Measurements from ENCODE around the gene TSFM.
"Not testable (repeated sequence)": the region's sequence is repeated elsewhere in the genome, so short reads cannot be mapped to it uniquely, and the experiment has no call there.

Gene TSFM

GRCh38 chr12:57765698-57766463 is 16.7 kb upstream of the TSFM start:
- H3K27me3 ChIP-seq (ENCODE audit: insufficient read depth, low read length) = peaks cover 59% of the 10 kb centered on the region
- H3K4me1 ChIP-seq (ENCODE audit: insufficient read depth, low read length) = peaks cover 10% of the 10 kb centered on the region
- peaks cover 31% of the 10 kb centered on the region for H3K36me3 ChIP-seq (ENCODE audit: insufficient read depth, low read length)
- H3K9me3 ChIP-seq (ENCODE audit: insufficient read depth, low read depth, low read length) = no peaks in the 10 kb centered on the region
- 4% methylated on average over 40 of the region's 40 CpGs for WGBS
- H3K4me3 ChIP-seq (ENCODE audit: low read length) = peak overlapping the region; percentile 56
- H3K9ac ChIP-seq (ENCODE audit: low read depth, low read length) = no peak overlapping the region; the same call in 1 of the 2 replicates
- no peak overlapping the region for H3K27ac ChIP-seq (ENCODE audit: low read depth, low read length)

- Histone ChIP-seq H3K4me1 (ENCODE audit: insufficient read depth, low read length) (peaks cover 15% of the 10 kb centered on the region), H3K27me3 (ENCODE audit: insufficient read depth, low read length) (peaks cover 59% of the 10 kb centered on the region), H3K4me3 (ENCODE audit: low read length) (peak within 1 kb of the TSS; percentile 56), H3K9ac (ENCODE audit: low read depth, low read length) (no peak within 1 kb of the TSS; the same call in 1 of the 2 replicates), H3K27ac (ENCODE audit: low read depth, low read length) (peak within 1 kb of the TSS; percentile 32; the same call in 1 of the 2 replicates), H3K9me3 (ENCODE audit: insufficient read depth, low read depth, low read length) (no peaks in the 10 kb centered on the region), H3K36me3 (ENCODE audit: insufficient read depth, low read length) (peaks cover 33% of the 10 kb centered on the region)
- WGBS = 5% methylated on average over 38 of the region's 38 CpGs
Observed at GRCh38 chr12:57766464-57767304, 15.9 kb upstream of the TSFM start, which contains the start of gene CYP27B1. Gene CYP27B1, minus strand, starts transcription at chr12:57767078. Its CDS starts 37 bp downstream, at chr12:57767041.

GRCh38 chr12:57767305-57767698 is 15.3 kb upstream of the TSFM start:
- peaks cover 55% of the 10 kb centered on the region for H3K27me3 ChIP-seq (ENCODE audit: insufficient read depth, low read length)
- H3K27ac ChIP-seq (ENCODE audit: low read depth, low read length) = peak overlapping the region; percentile 32; the same call in 1 of the 2 replicates
- peaks cover 15% of the 10 kb centered on the region for H3K4me1 ChIP-seq (ENCODE audit: insufficient read depth, low read length)
- H3K4me3 ChIP-seq (ENCODE audit: low read length) = peak overlapping the region; percentile 56; the same call in 1 of the 2 replicates
- H3K9me3 ChIP-seq (ENCODE audit: insufficient read depth, low read depth, low read length) = no peaks in the 10 kb centered on the region
- H3K36me3 ChIP-seq (ENCODE audit: insufficient read depth, low read length) = peaks cover 33% of the 10 kb centered on the region
- H3K9ac ChIP-seq (ENCODE audit: low read depth, low read length) = no peak overlapping the region

- Histone ChIP-seq H3K27me3 (ENCODE audit: insufficient read depth, low read length) (peaks cover 50% of the 10 kb centered on the region), H3K36me3 (ENCODE audit: insufficient read depth, low read length) (peaks cover 33% of the 10 kb centered on the region), H3K4me3 (ENCODE audit: low read length) (no peak overlapping the region), H3K27ac (ENCODE audit: low read depth, low read length) (no peak overlapping the region), H3K9me3 (ENCODE audit: insufficient read depth, low read depth, low read length) (no peaks in the 10 kb centered on the region), H3K4me1 (ENCODE audit: insufficient read depth, low read length) (peaks cover 15% of the 10 kb centered on the region), H3K9ac (ENCODE audit: low read depth, low read length) (no peak overlapping the region)
- WGBS = 92% methylated on average over 3 of the region's 3 CpGs
Observed at GRCh38 chr12:57767876-57768275, 14.7 kb upstream of the TSFM start.

GRCh38 chr12:57769594-57769993 is 13.0 kb upstream of the TSFM start:
- Histone ChIP-seq H3K9ac (ENCODE audit: low read depth, low read length) (no peak overlapping the region), H3K27me3 (ENCODE audit: insufficient read depth, low read length) (peaks cover 43% of the 10 kb centered on the region), H3K4me1 (ENCODE audit: insufficient read depth, low read length) (peaks cover 17% of the 10 kb centered on the region), H3K9me3 (ENCODE audit: insufficient read depth, low read depth, low read length) (no peaks in the 10 kb centered on the region), H3K27ac (ENCODE audit: low read depth, low read length) (no peak overlapping the region), H3K36me3 (ENCODE audit: insufficient read depth, low read length) (peaks cover 33% of the 10 kb centered on the region), H3K4me3 (ENCODE audit: low read length) (no peak overlapping the region)
- WGBS = 96% methylated on average over 11 of the region's 11 CpGs

- Histone ChIP-seq H3K4me1 (ENCODE audit: insufficient read depth, low read length) (peaks cover 17% of the 10 kb centered on the region), H3K27ac (ENCODE audit: low read depth, low read length) (no peak overlapping the region), H3K9me3 (ENCODE audit: insufficient read depth, low read depth, low read length) (no peaks in the 10 kb centered on the region), H3K9ac (ENCODE audit: low read depth, low read length) (no peak overlapping the region), H3K36me3 (ENCODE audit: insufficient read depth, low read length) (peaks cover 33% of the 10 kb centered on the region), H3K4me3 (ENCODE audit: low read length) (peak overlapping the region; percentile 76; the same call in 1 of the 2 replicates), H3K27me3 (ENCODE audit: insufficient read depth, low read length) (peaks cover 32% of the 10 kb centered on the region)
- 91% methylated on average over 4 of the region's 4 CpGs for WGBS
Observed at GRCh38 chr12:57770734-57771133, 11.9 kb upstream of the TSFM start.

- H3K9me3 ChIP-seq (ENCODE audit: insufficient read depth, low read depth, low read length) = no peaks in the 10 kb centered on the region
- peak overlapping the region; percentile 76 for H3K4me3 ChIP-seq (ENCODE audit: low read length)
- H3K27me3 ChIP-seq (ENCODE audit: insufficient read depth, low read length) = peaks cover 26% of the 10 kb centered on the region
- WGBS = 2% methylated on average over 14 of the region's 16 CpGs
- H3K4me1 ChIP-seq (ENCODE audit: insufficient read depth, low read length) = peaks cover 16% of the 10 kb centered on the region
- H3K36me3 ChIP-seq (ENCODE audit: insufficient read depth, low read length) = peaks cover 33% of the 10 kb centered on the region
- peak overlapping the region; percentile 97 for H3K9ac ChIP-seq (ENCODE audit: low read depth, low read length)
- H3K27ac ChIP-seq (ENCODE audit: low read depth, low read length) = peak overlapping the region; percentile 99
Observed at GRCh38 chr12:57771236-57771872, 11.2 kb upstream of the TSFM start.

GRCh38 chr12:57771873-57772428 is 10.6 kb upstream of the TSFM start, which contains the start of gene METTL1:
Gene METTL1, minus strand, starts transcription at chr12:57772105. Its CDS starts 22 bp downstream, at chr12:57772083.
- Histone ChIP-seq H3K27ac (ENCODE audit: low read depth, low read length) (peak within 1 kb of the TSS; percentile 99), H3K4me3 (ENCODE audit: low read length) (peak within 1 kb of the TSS; percentile 76), H3K9ac (ENCODE audit: low read depth, low read length) (peak within 1 kb of the TSS; percentile 97), H3K4me1 (ENCODE audit: insufficient read depth, low read length) (peaks cover 13% of the 10 kb centered on the region), H3K36me3 (ENCODE audit: insufficient read depth, low read length) (peaks cover 33% of the 10 kb centered on the region), H3K9me3 (ENCODE audit: insufficient read depth, low read depth, low read length) (no peaks in the 10 kb centered on the region), H3K27me3 (ENCODE audit: insufficient read depth, low read length) (peaks cover 20% of the 10 kb centered on the region)
- WGBS = under 1% methylated on average over 28 of the region's 28 CpGs

- WGBS = 6% methylated on average over 67 of the region's 67 CpGs
- no peaks in the 10 kb centered on the region for H3K9me3 ChIP-seq (ENCODE audit: insufficient read depth, low read depth, low read length)
- H3K36me3 ChIP-seq (ENCODE audit: insufficient read depth, low read length) = peaks cover 33% of the 10 kb centered on the region
- peaks cover 9% of the 10 kb centered on the region; the same call in 1 of the 2 replicates for H3K4me1 ChIP-seq (ENCODE audit: insufficient read depth, low read length)
- H3K27me3 ChIP-seq (ENCODE audit: insufficient read depth, low read length) = peaks cover 12% of the 10 kb centered on the region
- H3K27ac ChIP-seq (ENCODE audit: low read depth, low read length) = peak within 1 kb of the TSS; percentile 99
- H3K4me3 ChIP-seq (ENCODE audit: low read length) = peak within 1 kb of the TSS; percentile 76
- peak within 1 kb of the TSS; percentile 97 for H3K9ac ChIP-seq (ENCODE audit: low read depth, low read length)
Observed at GRCh38 chr12:57772429-57773322, 9.9 kb upstream of the TSFM start, which contains the start of gene EEF1AKMT3. Gene EEF1AKMT3, plus strand, starts transcription at chr12:57772614. Its CDS starts 111 bp downstream, at chr12:57772725.

GRCh38 chr12:57774634-57775033 is 8.0 kb upstream of the TSFM start:
- not testable (repeated sequence) for H3K4me1 ChIP-seq (ENCODE audit: insufficient read depth, low read length); H3K4me3 ChIP-seq (ENCODE audit: low read length); H3K9ac ChIP-seq (ENCODE audit: low read depth, low read length); H3K9me3 ChIP-seq (ENCODE audit: insufficient read depth, low read depth, low read length); H3K27ac ChIP-seq (ENCODE audit: low read depth, low read length)
- Histone ChIP-seq H3K36me3 (ENCODE audit: insufficient read depth, low read length) (peaks cover 13% of the 10 kb centered on the region), H3K27me3 (ENCODE audit: insufficient read depth, low read length) (peaks cover 11% of the 10 kb centered on the region)
- 94% methylated on average over 11 of the region's 11 CpGs for WGBS

Data from HUES64 (cell line).